SU-DHL-6 (cell line): ENCODE data around the gene PITPNM3.

Experiments
- H2AFZ ChIP-seq: fragments of 200-600 bp; sonication (generic); 2 replicates; pipeline ENCODE4 v1.6.1; 2014; ENCODE audit warnings: low read depth, mild to moderate bottlenecking, moderate library complexity, mixed read lengths, antibody characterized with exemption, low read length; ENCODE audit not compliant: severe bottlenecking
- H3F3A ChIP-seq: fragments of 200-600 bp; shearing (Covaris generic); 2 replicates; pipeline ENCODE4 v1.6.0; 2016; ENCODE audit warnings: antibody characterized with exemption, mild to moderate bottlenecking; ENCODE audit not compliant: insufficient read depth
- H3K27ac ChIP-seq: fragments of 200-600 bp; sonication (generic); 2 replicates; pipeline ENCODE4 v1.5.1; 2016; ENCODE audit warnings: low read depth, mild to moderate bottlenecking, low read length, moderate library complexity, mixed read lengths
- H3K27me3 ChIP-seq: fragments of 200-600 bp; sonication (generic), shearing (Covaris generic); 2 replicates; pipeline ENCODE4 v1.6.0; 2014; ENCODE audit warnings: mild to moderate bottlenecking, low read length
- H3K36me3 ChIP-seq: fragments of 200-600 bp; sonication (generic); 2 replicates; pipeline ENCODE4 v1.6.1; 2014; ENCODE audit warnings: mild to moderate bottlenecking, low read length, mixed read lengths
- H3K4me2 ChIP-seq: fragments of 300-600, 200-600 bp; shearing (Covaris generic), sonication (generic); 2 replicates; pipeline ENCODE4 v1.6.0; 2014; ENCODE audit warnings: low read length, low read depth, mild to moderate bottlenecking; ENCODE audit not compliant: poor library complexity, severe bottlenecking
- H3K4me3 ChIP-seq: fragments of 200-600 bp; sonication (generic); 2 replicates; pipeline ENCODE4 v1.5.1; 2014; ENCODE audit warnings: antibody characterized with exemption, low read length, mild to moderate bottlenecking, mixed read lengths; ENCODE audit not compliant: insufficient read depth, poor library complexity, severe bottlenecking
- H3K79me2 ChIP-seq: fragments of 200-600 bp; sonication (generic); 2 replicates; pipeline ENCODE4 v1.6.1; 2014; ENCODE audit warnings: mild to moderate bottlenecking, low read length, moderate library complexity; ENCODE audit not compliant: insufficient read depth
- H3K9ac ChIP-seq: fragments of 200-600 bp; sonication (generic); 2 replicates; pipeline ENCODE4 v1.7.0; 2014; ENCODE audit warnings: mild to moderate bottlenecking, low read length
- H3K9me2 ChIP-seq: fragments of 200-600 bp; sonication (generic); replicated peaks from 2 replicates; pipeline ENCODE4 v1.6.1; 2014; ENCODE audit warnings: low read length; ENCODE audit not compliant: insufficient read depth
- H3K9me3 ChIP-seq: fragments of 200-600 bp; sonication (generic); 2 replicates; pipeline ENCODE4 v1.6.1; 2014; ENCODE audit warnings: low read length, mixed read lengths; ENCODE audit not compliant: insufficient read depth
- H4K20me1 ChIP-seq: fragments of 200-600 bp; sonication (generic); 2 replicates; pipeline ENCODE4 v1.6.1; 2014; ENCODE audit warnings: low read depth, mild to moderate bottlenecking, antibody characterized with exemption, low read length, moderate library complexity, mixed read lengths
- EZH2phosphoT487 ChIP-seq: fragments of 200-600 bp; sonication (generic), shearing (Covaris generic); conservative IDR thresholded peaks from 2 replicates; pipeline ENCODE4 v1.6.1; 2018; ENCODE audit warnings: mild to moderate bottlenecking, antibody characterized with exemption, low read length, moderate library complexity, mixed read lengths
- TF ChIP-seq, protein P1 (sequence below): fragments of 200-600 bp; sonication (generic); IDR thresholded peaks from one replicate; pipeline ENCODE4 v1.5.1; 2017; ENCODE audit warnings: antibody characterized with exemption, mild to moderate bottlenecking, low read length, moderate library complexity; ENCODE audit not compliant: insufficient read depth, poor library complexity, severe bottlenecking

The PITPNM3 gene

GRCh38 chr17:6470751-6471521, 85.4 kb downstream of the PITPNM3 start:
- H4K20me1 ChIP-seq = no peaks in the 10 kb centered on the region
- no peak overlapping the region for H2AFZ ChIP-seq
- no peaks in the 10 kb centered on the region for H3F3A ChIP-seq
- H3K4me2 ChIP-seq = no peak overlapping the region
- H3K79me2 ChIP-seq = no peaks in the 10 kb centered on the region
- H3K9ac ChIP-seq = no peak overlapping the region
- H3K36me3 ChIP-seq = no peaks in the 10 kb centered on the region
- no peaks in the 10 kb centered on the region for H3K27me3 ChIP-seq
- H3K27ac ChIP-seq = no peak overlapping the region
- TF ChIP-seq, protein P1, sequence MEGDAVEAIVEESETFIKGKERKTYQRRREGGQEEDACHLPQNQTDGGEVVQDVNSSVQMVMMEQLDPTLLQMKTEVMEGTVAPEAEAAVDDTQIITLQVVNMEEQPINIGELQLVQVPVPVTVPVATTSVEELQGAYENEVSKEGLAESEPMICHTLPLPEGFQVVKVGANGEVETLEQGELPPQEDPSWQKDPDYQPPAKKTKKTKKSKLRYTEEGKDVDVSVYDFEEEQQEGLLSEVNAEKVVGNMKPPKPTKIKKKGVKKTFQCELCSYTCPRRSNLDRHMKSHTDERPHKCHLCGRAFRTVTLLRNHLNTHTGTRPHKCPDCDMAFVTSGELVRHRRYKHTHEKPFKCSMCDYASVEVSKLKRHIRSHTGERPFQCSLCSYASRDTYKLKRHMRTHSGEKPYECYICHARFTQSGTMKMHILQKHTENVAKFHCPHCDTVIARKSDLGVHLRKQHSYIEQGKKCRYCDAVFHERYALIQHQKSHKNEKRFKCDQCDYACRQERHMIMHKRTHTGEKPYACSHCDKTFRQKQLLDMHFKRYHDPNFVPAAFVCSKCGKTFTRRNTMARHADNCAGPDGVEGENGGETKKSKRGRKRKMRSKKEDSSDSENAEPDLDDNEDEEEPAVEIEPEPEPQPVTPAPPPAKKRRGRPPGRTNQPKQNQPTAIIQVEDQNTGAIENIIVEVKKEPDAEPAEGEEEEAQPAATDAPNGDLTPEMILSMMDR = no peak
- no peak for TF ChIP-seq EZH2phosphoT487
- H3K9me3 ChIP-seq = no peaks in the 10 kb centered on the region
- no peaks in the 10 kb centered on the region for H3K9me2 ChIP-seq
- H3K4me3 ChIP-seq = no peak overlapping the region

DNA sequence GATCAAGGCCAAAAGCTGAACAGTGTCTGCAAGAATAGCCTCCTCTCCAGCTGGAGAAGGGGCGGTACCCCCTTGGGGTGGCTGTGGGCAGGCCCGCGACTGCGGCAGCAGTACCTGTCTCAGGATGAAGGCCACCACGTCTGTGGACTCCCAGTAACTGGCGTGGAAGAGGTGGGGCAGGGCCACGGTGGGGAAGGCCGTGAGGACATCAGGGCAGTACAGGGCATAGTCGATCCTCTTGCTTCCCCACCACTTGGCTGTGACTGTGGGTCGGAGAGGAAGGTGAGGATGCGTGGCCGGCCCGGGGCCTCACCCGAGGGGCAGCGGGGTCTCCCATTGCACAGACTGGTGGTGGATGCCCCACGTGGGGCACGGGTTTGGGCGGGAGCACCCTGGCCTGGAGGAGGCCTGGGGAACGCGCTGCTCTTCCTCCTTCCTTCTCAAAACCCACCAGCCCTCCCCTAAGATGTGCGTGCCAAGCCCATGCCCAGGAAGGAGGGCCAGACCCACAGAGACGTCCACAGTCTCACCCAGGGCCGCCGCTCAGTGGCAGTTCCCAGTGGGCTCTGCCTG, 86.1 kb downstream of the PITPNM3 start:
- Histone ChIP-seq H3K79me2 (no peaks in the 10 kb centered on the region), H3F3A (no peaks in the 10 kb centered on the region), H3K9me3 (no peaks in the 10 kb centered on the region), H2AFZ (no peak overlapping the region), H3K4me3 (no peak overlapping the region), H3K27ac (no peak overlapping the region), H3K9me2 (no peaks in the 10 kb centered on the region), H3K36me3 (no peaks in the 10 kb centered on the region), H3K27me3 (no peaks in the 10 kb centered on the region), H3K9ac (no peak overlapping the region), H3K4me2 (no peak overlapping the region), H4K20me1 (no peaks in the 10 kb centered on the region)
- no peak for TF ChIP-seq EZH2phosphoT487
- TF ChIP-seq, protein P1 = no peak

DNA sequence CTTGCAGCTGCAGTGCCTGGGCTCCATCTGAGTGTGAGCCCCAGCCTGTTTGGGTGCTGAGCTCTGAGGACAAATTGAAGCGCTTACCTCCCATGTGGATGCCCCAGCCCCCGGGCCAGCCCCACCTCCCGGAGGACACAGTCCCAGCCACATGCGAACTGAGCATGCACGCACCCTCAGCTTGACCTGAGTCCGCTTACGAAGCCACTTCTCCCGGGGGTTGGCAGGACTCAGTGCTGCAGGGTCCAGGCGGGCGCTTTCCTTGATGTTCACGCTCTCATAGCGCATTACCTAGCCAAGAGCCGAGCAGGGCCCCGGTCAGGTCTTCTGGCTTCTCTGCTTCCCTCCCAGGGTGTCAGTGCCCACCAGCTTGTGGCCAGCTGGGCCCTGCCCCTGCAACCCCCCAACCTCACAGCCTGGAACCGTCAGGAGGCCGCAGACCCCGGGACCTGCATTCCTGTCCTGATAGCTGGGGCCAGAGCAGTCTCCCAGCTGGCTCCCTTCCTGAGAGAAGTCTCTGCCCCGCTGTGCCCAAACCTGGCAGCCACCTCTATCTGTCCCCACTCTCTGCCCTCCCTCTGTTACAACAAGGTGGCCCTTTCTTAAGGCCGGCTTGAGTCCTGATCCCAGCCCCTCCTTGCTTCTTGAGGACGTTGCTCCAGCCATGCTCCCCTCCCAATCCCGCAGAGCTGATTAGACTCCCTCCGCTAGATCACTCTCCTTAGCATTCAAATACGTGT, 88.1 kb downstream of the PITPNM3 start:
- no peaks in the 10 kb centered on the region for H4K20me1 ChIP-seq
- no peak overlapping the region for H3K27ac ChIP-seq
- no peaks in the 10 kb centered on the region for H3K27me3 ChIP-seq
- no peaks in the 10 kb centered on the region for H3F3A ChIP-seq
- TF ChIP-seq EZH2phosphoT487 = no peak
- TF ChIP-seq, protein P1 = no peak
- H3K79me2 ChIP-seq = no peaks in the 10 kb centered on the region
- H3K9ac ChIP-seq = no peak overlapping the region
- no peaks in the 10 kb centered on the region for H3K9me2 ChIP-seq
- H3K4me2 ChIP-seq = no peak overlapping the region
- no peaks in the 10 kb centered on the region for H3K9me3 ChIP-seq
- H3K4me3 ChIP-seq = no peak overlapping the region
- no peak overlapping the region for H2AFZ ChIP-seq
- H3K36me3 ChIP-seq = no peaks in the 10 kb centered on the region
